Psoas muscle (tissue), 8 donors: ENCODE results near the gene GPATCH8. TPM values are rescaled to one million over a fixed set of nuclear protein-coding genes. Genes with fewer than 3 reads are reported as not detected.

Source experiments
- ATAC-seq, 4 donors: fragments of 200-7000 bp; cut with Tn5 transposase; one replicate each; pipeline ENCODE4 v1.9.1; 2020; ENCODE audit warnings: moderate library complexity in 3 of 4, mild to moderate bottlenecking in 2 of 4
- DNase-seq, 2 donors: peaks; one replicate each; pipeline ENCODE4 v3.0.0-alpha.2; 2020
- H3K27ac ChIP-seq: fragments of 200-600 bp; one replicate; pipeline ENCODE4 v1.8.0; 2022
- H3K27me3 ChIP-seq, 3 donors: fragments of 200-600 bp in 1 of 3; one replicate each; pipeline versions ENCODE4 v1.6.1 to v1.8.0; 2013 to 2022; ENCODE audit warnings: low read length in 2 of 3, mild to moderate bottlenecking in 2 of 3, moderate library complexity in 1 of 3; ENCODE audit not compliant: insufficient read depth in 3 of 3
- H3K36me3 ChIP-seq, 2 donors: fragments of 200-600 bp in 1 of 2; one replicate each; pipeline versions ENCODE4 v1.6.1 to v1.8.0; 2013 to 2022; ENCODE audit warnings: low read depth in 1 of 2, mild to moderate bottlenecking in 1 of 2, moderate library complexity in 1 of 2; ENCODE audit not compliant: insufficient read depth in 1 of 2
- H3K4me1 ChIP-seq: fragments of 200-600 bp; one replicate; pipeline ENCODE4 v1.8.0; 2022
- H3K4me3 ChIP-seq: fragments of 200-600 bp; one replicate; pipeline ENCODE4 v1.8.0; 2022; ENCODE audit warnings: mild to moderate bottlenecking
- H3K9me3 ChIP-seq: fragments of 200-600 bp; one replicate; pipeline ENCODE4 v1.8.0; 2022
- WGBS, 3 donors: extraction: QIAGEN DNeasy Blood & Tissue Kit; methylation state at CpG; one replicate each; pipeline versions ENCODE4 v1.1.6 to v1.1.7; 2013; 5-methylcytosine and 5-hydroxymethylcytosine counted together
- intact Hi-C, 2 donors: fragments of 100-400 bp; cut with DNase I; formaldehyde crosslinking; loops; one replicate each; pipeline versions ENCODE4 v1.11.0 to v1.14.2; 2022
- polyA plus RNA-seq, 3 donors: library from polyadenylated mRNA; stranded (reverse); fragments of 200-250 nt; gene quantifications; one replicate each; pipeline ENCODE4 v1.2.3, GENCODE V29; 2013
- total RNA-seq, 4 donors: library from RNA; stranded (reverse); fragmentation: NEBNext Ultra II Directional in 2 of 4; extraction: Animal tissue kit (Norgen Biotek cat#: 25700) in 2 of 4; gene quantifications; one replicate each; pipeline versions ENCODE4 v1.2.1 to v1.2.4, GENCODE V29; 2021 to 2023
- TF ChIP-seq, protein P1 (sequence below): fragments of 200-600 bp; IDR thresholded peaks from one replicate; pipeline ENCODE4 v1.8.0; 2022; ENCODE audit warnings: antibody characterized with exemption
- donor health status: healthy with polysubstance abuse.
- donor health status: DM: no; HTN: no; CAD: no; lungs with moderate emphysema.
- donor health status: Bipolar disorder and iron deficiency.
- donor health status: healthy.
- donor health status: DM: yes; HTN: yes; CAD: no.
- donor health status: DM: no; HTN: no; CAD: no.
- donor health status: DM: no; HTN: no; CAD: no.
- donor health status: DM: yes; HTN: yes; CAD: no.

Gene GPATCH8
- total and polyA plus RNA-seq, 7 donors: 5.7 to 28.1 (median 19.0) TPM

DNA sequence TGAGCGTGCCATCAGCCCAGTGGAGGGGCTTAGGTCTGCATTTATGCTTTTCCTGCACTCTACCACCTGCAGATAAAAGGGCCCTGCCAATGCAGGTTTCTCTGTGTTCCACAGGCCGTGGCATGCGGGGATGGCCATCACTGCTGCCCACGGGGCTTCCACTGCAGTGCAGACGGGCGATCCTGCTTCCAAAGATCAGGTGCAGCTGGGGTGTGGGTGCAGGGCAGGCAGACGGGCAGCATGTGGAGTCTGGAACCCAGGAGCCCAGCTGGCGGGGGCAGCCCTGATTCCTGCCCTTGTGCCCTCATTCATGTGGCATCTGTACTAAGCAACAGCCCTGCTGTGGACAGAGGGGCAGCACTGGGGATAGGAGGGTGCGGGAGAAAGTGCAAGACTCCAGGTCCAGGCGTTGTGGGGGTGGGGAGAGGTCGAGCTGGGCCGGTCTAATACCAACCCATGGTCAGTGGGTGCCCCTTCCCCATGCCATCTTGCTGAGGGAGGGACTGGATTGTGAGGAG, 153.6 kb downstream of the GPATCH8 start:
- no peak overlapping the region for H3K4me3 ChIP-seq
- no peaks in the 10 kb centered on the region for H3K9me3 ChIP-seq
- H3K36me3 ChIP-seq: peaks cover 0 to 42% of the 10 kb centered on the region in 2 donors
- TF ChIP-seq, protein P1, sequence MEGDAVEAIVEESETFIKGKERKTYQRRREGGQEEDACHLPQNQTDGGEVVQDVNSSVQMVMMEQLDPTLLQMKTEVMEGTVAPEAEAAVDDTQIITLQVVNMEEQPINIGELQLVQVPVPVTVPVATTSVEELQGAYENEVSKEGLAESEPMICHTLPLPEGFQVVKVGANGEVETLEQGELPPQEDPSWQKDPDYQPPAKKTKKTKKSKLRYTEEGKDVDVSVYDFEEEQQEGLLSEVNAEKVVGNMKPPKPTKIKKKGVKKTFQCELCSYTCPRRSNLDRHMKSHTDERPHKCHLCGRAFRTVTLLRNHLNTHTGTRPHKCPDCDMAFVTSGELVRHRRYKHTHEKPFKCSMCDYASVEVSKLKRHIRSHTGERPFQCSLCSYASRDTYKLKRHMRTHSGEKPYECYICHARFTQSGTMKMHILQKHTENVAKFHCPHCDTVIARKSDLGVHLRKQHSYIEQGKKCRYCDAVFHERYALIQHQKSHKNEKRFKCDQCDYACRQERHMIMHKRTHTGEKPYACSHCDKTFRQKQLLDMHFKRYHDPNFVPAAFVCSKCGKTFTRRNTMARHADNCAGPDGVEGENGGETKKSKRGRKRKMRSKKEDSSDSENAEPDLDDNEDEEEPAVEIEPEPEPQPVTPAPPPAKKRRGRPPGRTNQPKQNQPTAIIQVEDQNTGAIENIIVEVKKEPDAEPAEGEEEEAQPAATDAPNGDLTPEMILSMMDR: no peak
- DNase-seq: no peak
- ATAC-seq: no peak
- intact Hi-C loops: loop anchor here (5.0 kb wide), 3 partner anchors 137 to 207 kb away; partner anchors contain the start of gene HROB (in 1 of the 2)
- no peaks in the 10 kb centered on the region for H3K4me1 ChIP-seq
- no peaks in the 10 kb centered on the region for H3K27me3 ChIP-seq
- WGBS, 3 donors: 84 to 92% (median 88%) methylated on average over 12 of the region's 12 CpGs
- H3K27ac ChIP-seq: no peak overlapping the region

DNA sequence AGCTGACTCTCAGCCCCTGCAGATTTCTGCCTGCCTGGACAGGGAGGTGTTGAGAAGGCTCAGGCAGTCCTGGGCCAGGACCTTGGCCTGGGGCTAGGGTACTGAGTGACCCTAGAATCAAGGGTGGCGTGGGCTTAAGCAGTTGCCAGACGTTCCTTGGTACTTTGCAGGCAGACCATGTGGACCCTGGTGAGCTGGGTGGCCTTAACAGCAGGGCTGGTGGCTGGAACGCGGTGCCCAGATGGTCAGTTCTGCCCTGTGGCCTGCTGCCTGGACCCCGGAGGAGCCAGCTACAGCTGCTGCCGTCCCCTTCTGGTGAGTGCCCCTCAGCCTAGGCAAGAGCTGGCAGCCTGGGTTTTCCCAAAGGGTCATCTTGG, 154.2 kb downstream of the GPATCH8 start:
- no peak for DNase-seq
- no peak for ATAC-seq
- intact Hi-C loops: loop anchor here (5.0 kb wide), 3 partner anchors 137 to 207 kb away; partner anchors contain the start of gene HROB (in 1 of the 2)
- H3K27me3 ChIP-seq: no peaks in the 10 kb centered on the region
- H3K9me3 ChIP-seq: no peaks in the 10 kb centered on the region
- no peak overlapping the region for H3K4me3 ChIP-seq
- TF ChIP-seq, protein P1: no peak
- peaks cover 5% of the 10 kb centered on the region for H3K4me1 ChIP-seq
- 69 to 81% (median 76%) methylated on average over 6 of the region's 6 CpGs for WGBS, 3 donors
- H3K27ac ChIP-seq: no peak overlapping the region
- peaks cover 0 to 42% of the 10 kb centered on the region in 2 donors for H3K36me3 ChIP-seq

DNA sequence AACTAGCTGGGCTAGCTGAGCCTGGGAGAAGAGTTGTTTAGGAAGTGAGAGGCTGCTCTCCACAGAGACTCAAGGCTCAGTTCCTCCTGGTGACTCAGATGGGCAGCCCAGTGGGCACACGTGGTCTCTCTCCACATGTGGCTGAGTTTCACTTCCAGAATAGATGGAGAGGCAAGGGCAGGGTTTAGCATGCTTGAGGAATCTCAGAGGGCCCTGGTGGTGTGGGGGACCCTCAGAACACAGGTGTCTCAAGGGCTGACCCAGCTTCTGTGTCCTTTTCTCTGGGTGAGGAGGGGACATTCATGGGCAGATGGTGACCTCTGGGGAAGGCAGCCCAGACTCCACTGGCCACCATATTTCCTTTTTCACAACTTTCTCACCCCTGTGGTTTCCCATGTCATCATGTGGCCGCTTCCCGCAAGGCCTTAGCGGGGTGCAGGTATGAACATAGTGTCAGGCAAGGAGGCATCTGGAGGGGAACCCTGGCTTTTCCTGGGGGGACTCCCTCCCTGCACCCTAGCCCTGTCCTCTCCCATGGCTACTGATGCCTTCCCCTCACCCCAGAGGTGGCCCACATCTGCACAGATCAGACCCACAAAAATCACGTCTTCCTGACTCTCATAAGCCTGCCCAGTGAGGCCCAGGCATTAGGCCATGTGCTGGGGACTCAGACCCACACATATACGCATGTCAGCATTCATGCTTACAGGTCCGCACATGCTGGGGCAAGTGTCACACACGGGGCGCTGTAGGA, 154.8 kb downstream of the GPATCH8 start:
- TF ChIP-seq, protein P1: no peak
- peaks cover 0 to 42% of the 10 kb centered on the region in 2 donors for H3K36me3 ChIP-seq
- H3K9me3 ChIP-seq: no peaks in the 10 kb centered on the region
- H3K27ac ChIP-seq: no peak overlapping the region
- 80 to 81% (median 80%) methylated on average over 9 of the region's 9 CpGs for WGBS, 3 donors
- H3K4me1 ChIP-seq: peaks cover 5% of the 10 kb centered on the region
- no peak for DNase-seq
- no peaks in the 10 kb centered on the region for H3K27me3 ChIP-seq
- ATAC-seq: no peak
- H3K4me3 ChIP-seq: no peak overlapping the region
- intact Hi-C loops: loop anchor here (5.0 kb wide), 3 partner anchors 136 to 206 kb away; partner anchors contain the start of gene HROB (in 1 of the 2)

Other genes with a start within 250 kb of the GPATCH8 start
- 1 to 10 TPM in 2 of 4 donors, under 1 TPM in 1, not detected in 1; 0.26 to 7.2 (median 2.2) TPM for gene SLC4A1, start 235.3 kb downstream of the GPATCH8 start, total RNA-seq
- under 1 TPM in 1 of 3 donors, not detected in 2; 0.29 TPM for gene SLC4A1, start 235.3 kb downstream of the GPATCH8 start, polyA plus RNA-seq
- gene RUNDC3A, start 194.8 kb downstream of the GPATCH8 start, total RNA-seq: under 1 TPM in 1 of 4 donors, not detected in 3; 0.39 TPM
- under 1 TPM; 0.09 to 0.21 (median 0.11) TPM for gene RUNDC3A, start 194.8 kb downstream of the GPATCH8 start, polyA plus RNA-seq
- gene SLC25A39, start 178.6 kb downstream of the GPATCH8 start, total RNA-seq: 10 to 100 TPM; 36.4 to 57.8 (median 41.0) TPM
- gene SLC25A39, start 178.6 kb downstream of the GPATCH8 start, polyA plus RNA-seq: 10 to 100 TPM; 37.1 to 79.3 (median 42.4) TPM
- 10 to 100 TPM; 37.2 to 61.0 (median 58.6) TPM for gene GRN, start 158.1 kb downstream of the GPATCH8 start, total RNA-seq
- gene GRN, start 158.1 kb downstream of the GPATCH8 start, polyA plus RNA-seq: 10 to 100 TPM; 30.8 to 44.4 (median 31.6) TPM
- gene FAM171A2, start 139.6 kb downstream of the GPATCH8 start, total RNA-seq: under 1 TPM; 0.11 to 0.22 (median 0.20) TPM
- under 1 TPM; 0.06 to 0.23 (median 0.08) TPM for gene FAM171A2, start 139.6 kb downstream of the GPATCH8 start, polyA plus RNA-seq
- under 1 TPM; 0.08 to 0.97 (median 0.23) TPM for gene ITGA2B, start 113.8 kb downstream of the GPATCH8 start, total RNA-seq
- under 1 TPM; 0.13 to 0.69 (median 0.16) TPM for gene ITGA2B, start 113.8 kb downstream of the GPATCH8 start, polyA plus RNA-seq
- gene FZD2, start 54.1 kb upstream of the GPATCH8 start, total RNA-seq: under 1 TPM; 0.28 to 0.44 (median 0.33) TPM
- gene FZD2, start 54.1 kb upstream of the GPATCH8 start, polyA plus RNA-seq: under 1 TPM; 0.13 to 0.61 (median 0.30) TPM
- gene MEIOC, start 153.1 kb upstream of the GPATCH8 start, total RNA-seq: not detected
- gene MEIOC, start 153.1 kb upstream of the GPATCH8 start, polyA plus RNA-seq: under 1 TPM; 0.01 to 0.04 (median 0.03) TPM
- 10 to 100 TPM; 38.2 to 52.6 (median 46.6) TPM for gene CCDC43, start 186.4 kb upstream of the GPATCH8 start, total RNA-seq
- 10 to 100 TPM; 32.6 to 59.6 (median 32.7) TPM for gene CCDC43, start 186.4 kb upstream of the GPATCH8 start, polyA plus RNA-seq
- 1 to 10 TPM; 2.0 to 3.9 (median 3.1) TPM for gene DBF4B, start 205.3 kb upstream of the GPATCH8 start, total RNA-seq
- gene DBF4B, start 205.3 kb upstream of the GPATCH8 start, polyA plus RNA-seq: 1 to 10 TPM in 2 of 3 donors, under 1 TPM in 1; 0.79 to 5.0 (median 3.2) TPM